Esophagus (tissue), 2 donors: ENCODE measurements around the gene TBCA. TPM values are rescaled to one million over a fixed set of nuclear protein-coding genes. Genes with fewer than 3 reads are reported as not detected.
A peak's percentile ranks its signal among the peaks of the same experiment; 100 is the strongest.

ENCODE experiments used
- H3K27ac ChIP-seq, 2 donors: one replicate each; pipeline ENCODE4 v1.5.1; 2013; ENCODE audit warnings: low read depth in 2 of 2, mild to moderate bottlenecking in 2 of 2, inconsistent platforms in 1 of 2, low read length in 1 of 2, moderate library complexity in 1 of 2
- H3K27me3 ChIP-seq, 2 donors: one replicate each; pipeline ENCODE4 v1.6.1; 2013; ENCODE audit warnings: low read length in 2 of 2, control low read depth in 1 of 2, mild to moderate bottlenecking in 1 of 2; ENCODE audit not compliant: insufficient read depth in 2 of 2, control insufficient read depth in 1 of 2
- H3K36me3 ChIP-seq, 2 donors: one replicate each; pipeline ENCODE4 v1.6.1; 2013; ENCODE audit warnings: low read length in 1 of 2; ENCODE audit not compliant: control insufficient read depth in 2 of 2, insufficient read depth in 2 of 2
- H3K4me1 ChIP-seq, 2 donors: one replicate each; pipeline ENCODE4 v1.6.1; 2013; ENCODE audit warnings: low read length in 1 of 2; ENCODE audit not compliant: control insufficient read depth in 2 of 2, insufficient read depth in 2 of 2
- H3K4me3 ChIP-seq, 2 donors: one replicate each; pipeline ENCODE4 v1.5.1; 2013; ENCODE audit warnings: low read length in 2 of 2, mild to moderate bottlenecking in 2 of 2, low read depth in 1 of 2, moderate library complexity in 1 of 2
- H3K9me3 ChIP-seq, 2 donors: one replicate each; pipeline ENCODE4 v1.6.1; 2013; ENCODE audit warnings: mild to moderate bottlenecking in 2 of 2, low read depth in 1 of 2, low read length in 1 of 2, moderate library complexity in 1 of 2; ENCODE audit not compliant: control insufficient read depth in 2 of 2, insufficient read depth in 1 of 2
- WGBS, 2 donors: extraction: QIAGEN DNeasy Blood & Tissue Kit; methylation state at CpG; one replicate each; pipeline ENCODE4 v1.1.7; 2013; 5-methylcytosine and 5-hydroxymethylcytosine counted together
- polyA plus RNA-seq, 2 donors: library from polyadenylated mRNA; stranded (reverse); fragments of 200-250 nt; gene quantifications; one replicate each; pipeline ENCODE4 v1.2.3, GENCODE V29; 2013
- donor health status: healthy with polysubstance abuse.
- donor health status: Bipolar disorder and iron deficiency.

The TBCA gene
- polyA plus RNA-seq, 2 donors: 174 to 176 TPM

DNA sequence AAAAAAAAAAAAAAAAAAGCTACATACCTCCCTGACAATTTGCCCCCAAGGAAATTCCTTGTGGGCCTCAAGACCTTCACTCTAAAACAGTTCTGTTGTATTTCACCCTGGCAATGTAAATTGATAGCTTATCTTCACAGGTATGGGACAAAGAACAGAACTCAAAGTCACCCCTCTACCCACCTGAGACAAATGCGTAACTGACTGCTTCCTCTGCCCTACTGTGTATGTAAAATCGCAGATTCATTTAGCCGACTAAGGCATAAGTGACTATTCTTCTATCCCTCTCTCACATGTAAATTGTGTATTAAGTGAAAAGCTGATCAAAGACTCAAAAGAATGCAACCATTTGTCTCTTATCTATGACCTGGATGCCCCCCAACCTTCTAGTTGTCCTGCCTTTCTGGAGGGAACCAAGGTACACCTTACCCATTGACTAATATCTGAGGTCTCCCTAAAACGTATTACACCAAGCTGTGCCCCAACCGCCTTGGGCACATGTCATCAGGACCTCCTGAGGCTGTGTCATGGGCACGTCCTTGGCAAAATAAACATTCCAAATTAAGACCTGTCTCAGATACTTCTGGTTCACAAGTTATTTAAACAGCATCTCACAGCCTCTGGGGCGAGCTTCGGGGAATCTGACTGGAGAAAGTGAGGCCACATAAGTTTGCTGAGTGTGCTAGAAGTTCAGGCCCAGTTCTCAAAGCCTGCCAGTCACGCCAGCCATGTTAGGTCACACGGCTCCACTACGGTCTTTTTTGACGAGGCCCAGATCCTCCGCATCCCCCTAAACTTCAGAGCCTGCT is 954 bp downstream of the TBCA start:
- Histone ChIP-seq H3K27me3 (no peaks in the 10 kb centered on the region), H3K4me1 (peaks cover 0 to 2% of the 10 kb centered on the region in 2 donors), H3K9me3 (no peaks in the 10 kb centered on the region), H3K36me3 (no peaks in the 10 kb centered on the region), H3K4me3 (peak overlapping the region; percentile 74 to 78), H3K27ac (peak overlapping the region; percentile 98 to 99)
- WGBS, 2 donors: 8 to 9% methylated on average over 13 of the region's 13 CpGs

GRCh38 chr5:77773734-77774280 is 2.3 kb downstream of the TBCA start:
- H3K27ac ChIP-seq: no peak overlapping the region
- H3K9me3 ChIP-seq: no peaks in the 10 kb centered on the region
- 71 to 72% methylated on average over 3 of the region's 3 CpGs for WGBS, 2 donors
- no peaks in the 10 kb centered on the region for H3K27me3 ChIP-seq
- peak overlapping the region in 1 of 2 donors; percentile 2 for H3K4me3 ChIP-seq
- no peaks in the 10 kb centered on the region for H3K36me3 ChIP-seq
- peaks cover 0 to 2% of the 10 kb centered on the region in 2 donors for H3K4me1 ChIP-seq

DNA sequence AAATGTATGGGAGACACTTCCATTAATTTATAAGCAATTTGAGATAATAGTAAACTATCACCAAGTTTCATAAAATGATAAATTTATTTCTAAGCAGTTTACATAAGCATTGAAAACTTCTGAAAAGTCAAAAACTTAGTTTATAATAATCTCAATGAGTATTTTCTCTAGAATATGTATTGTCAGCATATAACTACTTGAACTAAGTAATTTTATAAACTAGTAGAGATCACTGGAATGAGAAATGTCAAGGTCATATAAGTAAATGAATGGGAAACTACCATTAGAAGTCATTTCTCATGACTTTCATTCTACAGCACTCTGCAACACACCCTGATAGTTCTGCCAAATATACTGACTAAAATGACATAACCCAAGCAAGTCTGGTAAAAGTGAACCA is 3.4 kb downstream of the TBCA start:
- Histone ChIP-seq H3K4me1 (peaks cover 0 to 2% of the 10 kb centered on the region in 2 donors), H3K36me3 (no peaks in the 10 kb centered on the region), H3K4me3 (no peak overlapping the region), H3K27me3 (no peaks in the 10 kb centered on the region), H3K27ac (no peak overlapping the region), H3K9me3 (no peaks in the 10 kb centered on the region)

GRCh38 chr5:77771452-77771851 is 4.7 kb downstream of the TBCA start:
- Histone ChIP-seq H3K4me3 (no peak overlapping the region), H3K27ac (peak overlapping the region in 1 of 2 donors; percentile 22), H3K27me3 (no peaks in the 10 kb centered on the region), H3K36me3 (no peaks in the 10 kb centered on the region), H3K9me3 (no peaks in the 10 kb centered on the region), H3K4me1 (peaks cover 0 to 2% of the 10 kb centered on the region in 2 donors)
- WGBS, 2 donors: 87 to 94% methylated on average over 5 of the region's 5 CpGs

DNA sequence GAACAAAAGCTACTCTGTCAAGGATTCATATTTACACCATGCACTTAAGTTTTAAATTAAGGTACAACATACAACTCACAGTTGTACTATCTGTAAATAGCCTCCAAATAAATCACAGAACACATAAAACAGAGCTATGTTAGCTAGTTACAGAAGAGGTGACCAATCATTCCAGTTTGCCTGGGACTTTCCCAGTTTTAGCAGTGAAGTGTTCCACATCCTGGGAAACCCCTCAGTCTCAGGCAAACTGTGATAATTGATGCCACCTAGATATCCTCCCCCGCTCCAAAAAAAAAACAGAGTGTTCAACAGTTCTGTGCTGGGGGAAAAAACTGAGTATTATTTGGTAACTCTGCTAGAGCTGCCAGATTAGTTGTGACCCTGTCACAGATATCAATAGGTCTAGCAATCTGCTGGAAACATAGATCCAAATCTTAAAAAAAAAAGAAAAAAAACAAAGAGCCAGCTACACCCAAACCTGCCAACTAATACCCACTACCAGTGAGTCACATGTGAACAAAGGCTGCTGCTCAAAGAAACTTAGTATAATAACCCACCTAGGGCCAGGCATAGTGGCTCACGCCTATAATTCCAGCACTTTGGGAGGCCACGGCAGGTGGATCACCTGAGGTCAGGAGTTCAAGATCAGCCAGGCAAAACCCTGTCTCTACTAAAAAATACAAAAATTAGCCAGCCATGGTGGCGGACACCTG is 5.7 kb downstream of the TBCA start:
- H3K9me3 ChIP-seq: no peaks in the 10 kb centered on the region
- peaks cover 0 to 2% of the 10 kb centered on the region in 2 donors for H3K4me1 ChIP-seq
- peak overlapping the region; percentile 12 to 40 for H3K27ac ChIP-seq
- no peaks in the 10 kb centered on the region for H3K27me3 ChIP-seq
- no peaks in the 10 kb centered on the region for H3K36me3 ChIP-seq
- WGBS, 2 donors: 72 to 82% methylated on average over 4 of the region's 4 CpGs
- no peak overlapping the region for H3K4me3 ChIP-seq

DNA sequence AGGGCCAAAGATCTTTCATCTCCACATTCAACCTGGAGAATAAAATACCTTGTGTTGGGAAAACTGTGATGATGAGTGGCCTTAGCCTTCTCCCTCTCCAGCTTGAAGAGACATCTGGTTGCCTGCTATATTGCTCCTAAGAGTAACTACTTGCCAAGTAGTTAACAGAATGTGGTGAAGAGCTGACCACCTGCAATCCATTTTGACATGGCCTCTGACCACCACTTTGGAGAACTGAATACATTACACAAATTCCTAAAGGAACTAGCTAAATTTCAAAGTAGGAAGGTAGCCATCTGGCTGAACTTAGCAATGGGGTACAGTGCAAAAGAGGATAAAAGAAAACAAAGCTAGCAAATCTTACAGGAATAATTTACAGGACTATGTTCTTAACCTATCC is 7.2 kb downstream of the TBCA start:
- Histone ChIP-seq H3K4me3 (no peak overlapping the region), H3K36me3 (no peaks in the 10 kb centered on the region), H3K9me3 (no peaks in the 10 kb centered on the region), H3K27me3 (no peaks in the 10 kb centered on the region), H3K4me1 (peaks cover 0 to 2% of the 10 kb centered on the region in 2 donors), H3K27ac (no peak overlapping the region)

DNA sequence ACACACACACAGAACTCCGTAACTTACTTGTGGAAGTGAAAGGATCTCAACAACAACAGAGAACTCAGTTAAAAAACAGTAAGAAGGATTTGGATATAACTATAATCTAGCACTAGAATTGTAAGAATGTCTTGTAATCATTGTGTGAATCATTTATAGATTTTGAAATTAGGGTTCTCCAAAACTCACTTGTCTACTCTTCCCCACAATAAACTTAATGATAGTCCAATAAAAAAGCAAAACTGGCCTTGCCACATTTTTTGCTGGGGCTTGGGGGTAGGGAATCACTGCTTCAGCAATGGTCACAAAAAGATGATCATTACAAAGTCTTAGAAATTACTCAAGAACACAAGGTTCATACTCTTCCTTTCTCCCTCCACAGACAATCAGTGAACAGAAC is 8.8 kb downstream of the TBCA start:
- Histone ChIP-seq H3K9me3 (no peaks in the 10 kb centered on the region), H3K4me1 (peaks cover 0 to 2% of the 10 kb centered on the region in 2 donors)

GRCh38 chr5:77761606-77762005 is 14.5 kb downstream of the TBCA start:
- no peaks in the 10 kb centered on the region for H3K27me3 ChIP-seq
- H3K4me3 ChIP-seq: no peak overlapping the region
- peaks cover 3 to 8% of the 10 kb centered on the region in 2 donors for H3K4me1 ChIP-seq
- H3K9me3 ChIP-seq: no peaks in the 10 kb centered on the region
- no peaks in the 10 kb centered on the region for H3K36me3 ChIP-seq
- 52 to 63% methylated on average over 3 of the region's 3 CpGs for WGBS, 2 donors
- no peak overlapping the region for H3K27ac ChIP-seq

More for the DNA sequence above, 8.8 kb downstream of the TBCA start:
- Histone ChIP-seq H3K27me3 (no peaks in the 10 kb centered on the region), H3K4me3 (no peak overlapping the region), H3K27ac (no peak overlapping the region), H3K36me3 (no peaks in the 10 kb centered on the region)
- 95 to 96% methylated on average over 1 of the region's 1 CpG for WGBS, 2 donors

- 76 to 83% methylated on average over 10 of the region's 10 CpGs for WGBS, 2 donors
- no peaks in the 10 kb centered on the region for H3K9me3 ChIP-seq
- H3K27ac ChIP-seq: no peak overlapping the region
- no peaks in the 10 kb centered on the region for H3K36me3 ChIP-seq
- H3K4me3 ChIP-seq: no peak overlapping the region
- H3K4me1 ChIP-seq: peaks cover 3 to 8% of the 10 kb centered on the region in 2 donors
- no peaks in the 10 kb centered on the region for H3K27me3 ChIP-seq
Observed at GRCh38 chr5:77758141-77758938, 17.8 kb downstream of the TBCA start.
